Stimulated activated CD4-positive, alpha-beta T cell treated with anti-CD3 and anti-CD28 coated beads, Interleukin-1b, Interleukin-23, amount 100 ng/mL, for 48 hours (primary cell): ENCODE measurements around the gene PIP4K2C.
"Not testable (repeated sequence)": the region's sequence is repeated elsewhere in the genome, so short reads cannot be mapped to it uniquely, and the experiment has no call there.

Experiments used
- DNase-seq: peaks from one replicate; pipeline ENCODE4 v3.0.0-alpha.2; 2020

Gene PIP4K2C

DNA sequence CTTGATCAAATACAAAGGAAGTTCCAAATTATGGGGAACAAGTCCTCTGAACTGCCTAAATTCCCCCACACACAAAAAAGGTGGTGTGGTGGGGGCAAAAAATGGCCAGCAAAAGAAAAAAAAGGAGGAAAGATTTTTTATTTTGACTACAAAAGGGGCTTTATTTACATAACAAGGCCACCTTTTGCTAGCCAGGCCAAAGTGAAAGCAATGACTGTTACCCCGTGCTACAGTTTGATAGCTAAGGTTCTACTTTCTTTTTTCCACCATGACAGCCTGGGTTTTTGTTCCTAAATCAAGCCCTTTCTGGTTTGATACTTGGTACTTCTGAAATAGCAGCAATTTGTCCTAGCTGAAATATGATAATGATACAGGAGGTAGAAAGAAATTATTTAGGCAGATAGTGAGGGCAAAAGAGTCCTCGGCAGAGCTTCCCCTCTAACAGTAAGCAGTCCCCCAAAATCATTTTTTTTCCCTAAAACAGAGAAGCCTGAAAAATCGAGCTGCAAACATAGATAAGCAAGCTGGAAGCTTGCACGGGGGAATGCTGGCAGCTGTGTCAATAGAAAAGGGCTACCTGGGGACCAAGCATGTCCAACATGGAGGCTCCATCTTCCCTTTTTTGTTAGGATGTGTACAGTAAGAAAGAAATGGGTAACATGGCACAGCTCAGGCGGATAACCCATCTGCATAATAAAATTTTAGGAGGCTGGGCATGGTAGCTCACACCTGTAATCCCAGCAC is 50.9 kb downstream of the PIP4K2C start:
- no peak for DNase-seq

DNA sequence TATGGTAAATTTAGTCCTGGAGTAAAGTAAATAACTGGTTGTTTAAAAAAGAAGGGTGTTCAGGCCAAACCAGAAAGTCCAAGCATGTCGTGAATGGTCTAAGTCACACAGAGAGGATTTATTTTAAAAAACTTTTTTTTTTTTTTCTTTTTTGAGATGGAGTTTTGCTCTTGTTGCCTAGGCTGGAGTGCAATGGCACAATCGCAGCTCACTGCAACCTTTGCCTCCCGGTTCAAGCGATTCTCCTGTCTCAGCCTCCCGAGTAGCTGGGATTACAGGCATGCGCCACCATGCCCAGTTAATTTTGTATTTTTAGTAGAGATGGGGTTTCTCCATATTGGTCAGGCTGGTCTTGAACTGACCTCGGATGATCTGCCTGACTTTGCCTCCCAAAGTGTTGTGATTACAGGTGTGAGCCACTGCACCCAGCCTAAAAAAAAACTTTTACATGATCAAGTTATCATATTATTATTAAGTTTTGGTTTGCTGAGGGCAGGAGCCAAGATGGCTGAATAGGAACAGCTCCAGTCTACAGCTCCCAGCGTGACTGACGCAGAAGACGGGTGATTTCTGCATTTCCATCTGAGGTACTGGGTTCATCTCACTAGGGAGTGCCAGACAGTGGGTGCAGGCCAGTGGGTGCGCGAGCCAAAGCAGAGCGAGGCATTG is 55.1 kb downstream of the PIP4K2C start:
- not testable (repeated sequence) for DNase-seq

DNA sequence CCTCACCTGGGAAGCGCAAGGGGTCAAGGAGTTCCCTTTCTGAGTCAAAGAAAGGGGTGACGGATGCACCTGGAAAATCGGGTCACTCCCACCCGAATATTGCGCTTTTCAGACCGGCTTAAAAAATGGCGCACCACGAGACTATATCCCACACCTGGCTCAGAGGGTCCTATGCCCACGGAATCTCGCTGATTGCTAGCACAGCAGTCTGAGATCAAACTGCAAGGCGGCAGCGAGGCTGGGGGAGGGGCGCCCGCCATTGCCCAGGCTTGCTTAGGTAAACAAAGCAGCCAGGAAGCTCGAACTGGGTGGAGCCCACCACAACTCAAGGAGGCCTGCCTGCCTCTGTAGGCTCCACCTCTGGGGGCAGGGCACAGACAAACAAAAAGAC is 55.7 kb downstream of the PIP4K2C start:
- DNase-seq, result not testable (repeated sequence)
